GM19328 (cell line): Measurements from ENCODE around the gene RPL37.
"Not testable (repeated sequence)": the region's sequence is repeated elsewhere in the genome, so short reads cannot be mapped to it uniquely, and the experiment has no call there.

Experiments
- ATAC-seq: cut with Tn5 transposase; IDR thresholded peaks from one replicate; pipeline ENCODE4 v1.9.1; 2021; ENCODE audit warnings: mild to moderate bottlenecking, moderate library complexity; ENCODE audit not compliant: unreplicated experiment

The RPL37 gene

DNA sequence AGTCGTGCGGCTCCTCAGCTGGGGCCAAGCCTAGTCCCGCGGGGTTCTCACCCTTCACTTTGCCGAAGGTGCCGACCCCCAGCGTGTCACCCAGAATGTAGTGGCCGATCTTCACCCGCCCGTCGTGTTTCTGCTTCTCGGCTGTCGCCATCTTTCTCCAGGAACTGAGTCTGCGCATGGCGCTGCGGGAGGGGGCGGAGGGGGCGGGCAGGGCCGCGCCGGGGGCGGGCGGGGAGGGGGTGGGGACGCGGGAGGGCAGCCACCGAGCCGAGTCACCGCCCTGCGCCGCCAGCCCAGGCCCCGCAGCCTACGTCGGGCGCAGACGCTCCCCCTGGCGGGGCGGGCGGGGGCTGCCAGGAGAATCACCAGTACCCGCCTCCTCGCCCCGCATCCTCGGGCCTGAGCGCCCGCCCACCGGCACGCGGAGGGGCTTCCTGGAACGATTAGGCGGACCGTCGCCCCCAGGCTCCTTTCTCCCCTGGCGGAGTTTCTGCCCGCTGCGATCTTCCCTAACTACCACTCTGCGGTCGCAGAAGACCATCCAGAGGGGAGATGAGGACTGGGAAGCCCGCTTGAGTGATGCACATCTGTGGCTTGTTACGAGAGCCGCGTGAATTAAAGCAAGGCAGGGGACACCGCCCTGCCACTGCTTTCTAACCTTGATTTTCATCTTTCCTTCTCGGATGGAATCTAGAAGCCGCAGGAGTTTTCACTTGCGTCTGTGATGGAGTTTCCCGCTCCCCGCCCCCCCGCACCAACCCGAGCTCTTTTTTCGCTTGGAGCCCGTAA is 36.8 kb downstream of the RPL37 start, which contains the start of gene PRKAA1:
TSS of gene PRKAA1 (minus strand) at position 363 of the 789 bp plus-strand sequence. CDS start at position 178, 185 bp downstream.
- peak; percentile 96 for ATAC-seq

DNA sequence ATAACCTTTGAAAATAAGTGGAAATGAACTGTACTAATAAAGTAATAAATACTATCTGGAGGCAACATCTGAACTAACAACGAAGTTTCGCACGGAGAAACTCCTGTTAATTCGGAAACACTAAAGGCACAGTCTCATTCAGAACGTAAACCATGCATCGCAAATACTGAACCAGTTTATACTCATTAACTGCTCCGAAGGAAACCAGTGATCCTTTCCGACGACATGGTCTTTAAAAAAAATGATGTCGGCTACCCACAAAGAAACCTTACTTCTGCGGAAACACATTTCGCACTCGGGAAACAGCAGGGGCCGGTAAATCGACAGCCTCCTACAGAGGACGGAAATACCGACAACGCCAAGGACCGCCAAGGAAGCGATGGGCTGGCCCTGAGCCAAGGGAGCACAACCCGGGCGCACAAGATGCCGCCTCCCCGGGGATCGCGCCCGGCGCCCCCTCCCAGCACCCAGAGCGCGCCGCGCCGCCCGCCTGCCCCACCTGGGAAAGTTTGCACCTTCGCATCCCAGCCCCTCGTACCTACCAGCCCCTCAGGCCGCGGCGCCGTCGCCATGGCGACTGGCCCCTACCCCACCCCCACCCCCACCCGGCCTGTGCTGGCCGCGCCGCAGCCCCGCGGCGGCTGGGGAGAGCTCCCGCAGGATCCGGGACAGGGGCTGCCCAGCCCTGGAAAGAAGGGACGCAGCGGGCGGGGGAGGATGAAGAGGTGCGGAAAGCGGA is 37.6 kb downstream of the RPL37 start:
- peak; percentile 36 for ATAC-seq

DNA sequence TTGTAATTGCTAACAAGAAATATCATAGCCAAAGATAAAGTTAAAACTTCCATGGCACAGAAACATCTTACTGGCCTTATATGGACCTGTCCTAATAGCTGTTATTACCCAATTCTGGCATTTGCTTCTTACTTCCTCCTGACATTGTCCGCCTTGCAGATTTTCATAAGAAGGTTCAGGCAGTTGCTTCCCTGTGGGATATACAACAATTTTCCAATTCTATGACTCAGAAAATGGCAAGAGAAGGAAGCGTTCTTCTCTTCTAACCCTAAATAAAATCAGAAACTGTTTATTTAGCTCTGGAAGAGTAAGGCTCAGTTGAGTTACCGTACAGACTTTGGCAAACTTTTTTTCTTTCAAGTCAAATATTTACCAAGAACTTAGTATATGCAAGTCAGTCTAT is 38.5 kb downstream of the RPL37 start:
- no peak for ATAC-seq

DNA sequence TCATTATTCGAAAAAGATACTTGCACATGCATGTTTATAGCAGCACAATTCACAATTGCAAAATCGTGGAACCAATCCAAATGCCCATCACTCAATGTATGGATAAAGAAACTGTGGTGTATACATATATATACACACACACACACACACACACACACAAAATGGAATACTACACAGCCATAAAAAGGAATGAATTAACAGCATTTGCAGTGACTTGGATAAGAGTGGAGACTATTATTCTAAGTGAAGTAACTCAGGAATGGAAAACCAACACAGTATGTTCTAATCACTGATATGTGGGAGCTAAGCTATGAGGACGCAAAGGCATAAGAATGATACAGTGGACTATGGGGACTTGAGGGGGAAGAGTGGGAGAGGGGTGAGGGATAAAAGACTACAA is 40.1 kb downstream of the RPL37 start:
- ATAC-seq: not testable (repeated sequence)

DNA sequence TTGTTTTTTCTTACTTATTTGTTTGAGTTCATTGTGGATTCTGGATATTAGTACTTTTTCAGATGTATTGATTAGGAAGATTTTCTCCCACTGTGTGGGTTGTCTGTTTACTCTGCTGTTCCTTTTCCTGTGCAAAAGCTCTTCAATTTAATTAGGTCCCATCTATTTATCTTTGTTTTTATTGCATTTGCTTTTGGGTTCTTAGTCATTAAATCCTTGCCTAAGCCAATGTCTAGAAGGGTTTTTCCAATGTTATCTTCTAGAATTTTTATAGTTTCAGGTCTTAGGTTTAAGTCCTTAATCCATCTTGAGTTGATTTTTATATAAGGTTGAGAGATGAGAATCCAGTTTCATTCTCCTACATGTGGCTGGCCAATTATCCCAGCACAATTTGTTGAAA is 40.7 kb downstream of the RPL37 start:
- ATAC-seq: not testable (repeated sequence)

DNA sequence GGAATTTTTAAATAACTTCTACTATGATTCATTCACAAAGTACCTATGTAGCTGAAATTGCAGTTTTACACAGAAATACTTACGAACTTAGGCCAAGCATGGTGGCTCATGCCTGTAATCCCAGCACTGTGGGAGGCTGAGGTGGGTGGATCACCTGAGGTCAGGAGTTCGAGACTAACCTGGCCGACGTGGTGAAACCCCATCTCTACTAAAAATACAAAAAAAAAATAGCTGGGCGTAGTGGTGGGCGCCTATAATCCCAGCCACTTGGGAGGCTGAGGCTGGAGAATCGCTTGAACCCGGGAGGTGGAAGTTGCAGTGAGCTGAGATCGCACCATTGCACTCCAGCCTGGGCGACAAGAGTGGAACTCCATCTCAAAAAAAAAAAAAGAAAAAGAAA is 42.3 kb downstream of the RPL37 start:
- ATAC-seq: not testable (repeated sequence)

DNA sequence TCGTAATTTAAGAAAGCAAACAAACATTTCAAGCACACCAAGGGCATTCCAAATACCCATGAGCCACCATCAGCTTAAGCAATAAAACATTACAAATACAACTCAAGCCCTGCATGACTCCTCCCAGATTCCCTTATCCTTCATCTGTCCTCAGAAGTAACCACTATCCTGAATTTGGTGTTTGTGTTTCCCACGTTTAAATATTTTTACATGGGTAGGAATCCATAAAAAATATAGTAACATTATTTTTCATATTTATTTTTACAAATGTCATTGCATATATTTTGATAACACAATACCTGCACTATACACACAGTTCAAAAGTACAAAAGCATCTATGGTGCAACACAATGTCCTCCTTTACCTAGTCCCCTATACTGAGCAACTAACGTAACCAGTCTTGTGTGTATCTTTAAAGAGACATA is 43.3 kb downstream of the RPL37 start:
- no peak for ATAC-seq

DNA sequence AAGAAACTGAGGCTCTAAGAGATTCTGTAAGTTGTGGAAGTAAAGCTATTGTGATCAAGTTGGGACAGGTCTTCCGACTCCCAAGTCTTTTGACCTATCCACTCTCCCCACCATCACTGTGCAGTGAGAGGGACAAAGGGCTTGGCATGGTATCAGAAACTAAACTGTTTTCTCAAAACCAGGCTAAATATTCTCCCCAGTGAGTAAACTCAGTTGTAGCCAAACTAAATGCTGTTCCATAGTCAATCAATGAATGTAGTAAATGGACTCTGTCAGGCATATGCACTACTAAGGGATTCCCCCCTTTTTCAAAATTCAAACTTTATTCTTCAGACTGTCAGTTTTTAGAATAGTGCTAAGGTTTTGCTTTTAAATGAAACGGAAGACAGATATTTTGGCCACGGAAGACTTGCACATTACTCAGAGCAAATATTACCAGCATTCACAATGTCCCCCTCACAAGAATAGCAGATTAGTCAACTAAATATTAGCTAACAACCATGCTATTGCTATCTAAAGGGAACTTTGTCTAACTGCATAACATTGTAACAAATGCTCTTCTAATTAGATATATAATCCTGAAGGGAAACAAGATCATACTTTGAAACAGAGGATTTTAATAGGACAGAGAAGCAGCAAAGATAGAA is 44.0 kb downstream of the RPL37 start:
- no peak for ATAC-seq

DNA sequence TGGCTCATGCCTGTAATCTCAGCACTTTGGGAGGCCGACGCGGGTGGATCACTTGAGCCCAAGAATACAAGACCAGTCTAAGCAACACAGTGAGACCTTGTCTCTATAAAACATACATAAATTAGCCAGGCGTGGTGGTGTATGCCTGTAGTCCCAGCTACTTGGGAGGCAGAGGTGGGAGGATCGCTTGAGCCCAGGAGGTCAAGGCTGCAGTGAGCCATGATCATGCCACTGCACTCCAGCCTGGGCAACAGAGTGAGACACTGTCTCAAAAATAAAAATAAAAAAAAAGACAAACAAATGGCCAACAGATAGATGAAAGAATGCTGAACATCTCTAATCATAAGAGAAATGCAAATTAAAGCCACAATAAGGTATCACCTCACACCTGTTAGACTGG is 46.1 kb downstream of the RPL37 start:
- ATAC-seq: not testable (repeated sequence)

DNA sequence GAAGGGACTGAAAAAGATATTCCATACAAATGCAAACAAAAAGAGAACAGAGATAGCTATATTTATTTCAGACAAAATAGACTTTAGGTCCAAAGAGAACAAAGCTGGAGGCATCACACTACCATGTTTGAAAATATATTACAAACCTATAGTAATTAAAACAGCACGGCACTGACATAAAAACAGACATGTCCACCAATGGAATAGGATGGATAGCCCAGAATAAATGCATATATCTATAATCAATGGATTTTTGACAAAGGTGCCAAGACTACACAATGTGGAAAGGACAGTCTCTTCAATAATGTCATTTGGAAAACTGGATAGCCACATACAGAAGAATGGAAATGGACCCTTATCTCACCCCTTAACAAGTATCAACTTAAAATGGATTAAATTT is 47.0 kb downstream of the RPL37 start:
- no peak for ATAC-seq

DNA sequence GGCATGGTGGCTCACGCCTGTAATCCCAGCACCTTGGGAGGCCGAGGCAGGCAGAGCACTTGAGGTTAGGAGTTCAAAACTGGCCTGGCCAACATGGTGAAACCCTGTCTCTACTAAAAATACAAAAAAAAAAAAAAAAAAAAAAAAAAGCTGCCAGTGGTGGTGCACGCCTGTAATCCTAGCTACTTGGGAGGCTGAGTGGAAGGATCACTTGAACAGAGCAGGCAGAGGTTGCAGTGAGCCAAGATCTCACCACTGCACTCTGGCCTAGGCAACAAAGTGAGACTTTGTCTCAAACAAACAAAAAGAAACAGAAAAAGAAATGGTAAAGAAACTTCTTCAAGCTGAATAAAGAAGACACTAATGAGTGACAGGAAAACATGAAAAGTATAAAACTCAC is 48.4 kb downstream of the RPL37 start:
- ATAC-seq: not testable (repeated sequence)

DNA sequence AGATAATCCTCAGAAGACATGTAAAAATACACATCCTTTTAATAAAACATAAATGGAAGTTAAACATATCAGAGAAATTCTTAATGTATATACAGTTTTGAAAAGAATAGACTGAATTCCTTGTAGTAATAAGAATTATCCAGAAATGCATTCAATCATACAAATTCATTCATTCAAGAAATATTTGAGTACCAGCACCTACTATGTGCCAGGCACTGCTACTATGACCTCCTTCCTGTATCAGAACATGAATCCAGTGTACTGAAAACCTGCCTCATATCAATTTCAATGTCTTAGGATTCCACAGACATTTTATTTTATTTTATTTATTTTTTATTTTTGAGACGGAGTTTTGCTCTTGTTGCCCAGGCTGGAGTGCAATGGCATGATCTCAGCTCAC is 50.1 kb downstream of the RPL37 start:
- ATAC-seq: no peak

DNA sequence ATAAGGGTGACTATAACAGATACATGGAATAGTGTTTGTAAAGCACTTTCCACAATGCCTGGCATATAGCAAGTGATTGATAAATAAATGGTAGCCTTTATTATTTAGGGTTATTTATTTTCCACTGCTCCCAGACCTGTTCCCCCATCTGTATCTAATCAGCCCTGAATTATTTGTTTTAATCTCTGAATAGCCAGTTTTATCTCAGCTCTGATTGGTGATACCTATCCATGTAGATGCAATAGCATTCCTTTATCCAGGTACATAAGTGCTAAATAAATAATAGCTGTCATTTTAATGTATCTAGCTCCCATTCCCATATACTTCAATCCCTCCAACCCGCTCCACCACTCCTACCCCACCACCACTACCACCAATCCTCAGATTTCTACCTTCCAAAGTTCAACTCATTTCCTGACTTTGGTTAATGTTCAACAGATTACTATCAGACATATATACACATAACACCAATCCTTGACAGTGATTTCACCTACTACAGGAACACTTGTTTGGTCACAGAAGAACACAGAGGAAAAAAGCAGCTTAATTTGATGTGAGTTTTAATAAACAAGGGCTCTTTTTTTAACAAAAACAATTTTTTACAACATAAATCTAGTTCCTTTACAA is 50.9 kb downstream of the RPL37 start:
- ATAC-seq: no peak

DNA sequence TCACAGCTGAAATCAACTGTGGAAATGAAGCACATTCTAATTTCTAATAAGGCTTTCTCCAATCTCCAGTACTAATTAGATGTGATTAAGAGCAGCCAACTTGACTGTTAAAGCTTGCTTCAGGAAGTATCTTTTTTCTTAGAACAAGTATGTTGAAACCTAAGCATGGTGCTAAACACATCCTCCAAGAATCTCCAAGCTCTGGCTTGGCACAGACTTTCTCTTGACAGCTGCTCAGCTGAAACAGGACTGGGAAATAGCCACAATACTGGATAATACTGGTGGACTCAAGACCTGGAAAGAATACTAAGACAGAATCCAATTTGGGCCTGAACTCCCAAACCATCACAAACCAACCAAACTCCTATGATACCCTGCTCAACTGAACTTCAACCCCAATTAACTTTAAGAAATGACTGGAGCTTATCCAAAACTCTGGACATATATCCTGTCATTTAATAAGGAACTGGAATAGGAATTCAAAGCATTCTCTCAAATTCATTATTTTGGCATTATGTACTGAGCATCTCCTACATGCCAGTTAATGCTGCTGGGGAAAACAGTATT is 53.1 kb downstream of the RPL37 start:
- no peak for ATAC-seq

DNA sequence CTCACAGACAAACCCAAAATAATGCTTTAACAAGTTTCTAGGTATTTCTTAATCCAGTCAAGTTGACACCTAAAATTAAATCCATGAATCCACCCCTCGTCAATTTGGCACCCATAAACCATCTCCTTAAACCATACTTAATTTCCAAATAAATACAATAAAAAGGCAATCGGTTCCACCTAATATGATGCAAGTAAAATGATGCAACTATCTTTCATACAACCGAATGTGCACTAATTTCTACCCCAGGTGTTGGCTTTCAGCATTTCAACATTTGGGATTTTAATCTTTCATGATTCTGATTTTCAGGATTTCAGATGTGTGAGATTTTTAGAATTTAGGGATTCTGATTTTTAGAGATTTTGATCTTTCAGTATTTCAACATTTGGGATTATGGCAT is 54.2 kb downstream of the RPL37 start:
- ATAC-seq: no peak

DNA sequence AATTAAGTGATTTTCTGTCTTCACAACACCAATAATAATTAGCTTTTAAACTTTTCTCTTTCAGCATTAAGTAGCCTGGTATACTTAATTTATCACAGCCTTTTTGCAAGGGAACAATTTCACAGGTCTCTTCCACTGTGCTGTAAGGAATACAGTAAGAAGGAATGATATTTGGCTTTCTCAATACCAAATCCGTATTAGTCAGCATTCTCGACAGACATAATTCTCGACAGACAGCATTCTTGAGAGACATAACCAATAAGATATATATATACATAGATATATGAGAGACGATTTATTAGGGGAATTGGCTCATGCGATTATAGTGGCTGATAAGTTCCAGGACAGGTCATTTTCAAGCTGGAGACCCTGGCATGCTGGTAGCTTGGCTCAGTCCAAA is 54.8 kb downstream of the RPL37 start:
- no peak for ATAC-seq

DNA sequence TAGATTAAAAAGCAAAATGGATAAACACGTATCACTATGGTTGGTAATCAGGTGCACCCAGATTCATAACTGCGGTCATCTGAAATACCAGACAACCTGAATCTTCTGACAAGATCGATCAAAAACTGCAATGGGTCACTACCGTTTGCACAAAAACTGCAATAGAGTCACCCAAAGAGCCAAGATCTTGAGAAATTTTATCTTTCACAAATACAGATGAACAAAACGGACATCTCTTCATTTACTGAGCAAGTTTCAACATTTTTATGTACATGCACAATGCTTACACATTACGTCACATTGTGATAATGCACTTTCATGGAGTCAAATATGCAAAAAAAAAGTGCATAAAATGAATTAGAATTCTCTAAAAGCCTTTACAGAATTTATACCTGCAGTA is 55.5 kb downstream of the RPL37 start:
- no peak for ATAC-seq

DNA sequence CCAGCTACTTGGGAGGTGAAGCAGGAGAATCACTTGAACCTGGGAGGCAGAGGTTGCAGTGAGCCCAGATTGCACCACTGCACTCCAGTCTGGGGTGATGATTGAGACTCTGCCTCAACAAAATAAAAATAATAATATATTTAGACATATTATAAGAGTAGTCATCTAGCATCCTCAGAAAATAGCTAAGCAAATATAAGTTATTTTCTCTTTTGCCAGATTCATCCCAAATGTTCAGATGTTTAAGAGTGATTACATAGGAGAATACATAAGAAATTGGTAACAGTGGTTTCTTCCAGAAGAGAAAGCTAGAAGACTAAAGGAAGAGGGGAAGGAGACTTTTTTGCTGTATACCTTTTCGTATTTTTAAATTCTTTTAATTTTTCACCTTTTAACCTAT is 56.9 kb downstream of the RPL37 start:
- no peak for ATAC-seq

DNA sequence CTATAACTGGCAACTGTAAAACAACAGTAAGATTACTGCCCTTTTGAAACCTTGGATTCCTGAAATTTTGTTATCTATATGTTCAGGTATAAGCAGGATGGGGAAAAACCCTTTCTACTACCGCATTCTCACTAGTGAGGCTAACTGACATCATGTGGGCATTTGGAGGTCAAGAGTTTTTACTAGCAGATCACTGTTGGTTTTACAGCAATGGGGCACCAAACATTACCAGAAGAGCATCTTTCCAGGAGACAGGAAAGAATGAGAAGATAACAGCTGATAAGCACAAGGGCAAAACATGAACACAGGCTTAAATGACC is 58.4 kb downstream of the RPL37 start:
- ATAC-seq: no peak

DNA sequence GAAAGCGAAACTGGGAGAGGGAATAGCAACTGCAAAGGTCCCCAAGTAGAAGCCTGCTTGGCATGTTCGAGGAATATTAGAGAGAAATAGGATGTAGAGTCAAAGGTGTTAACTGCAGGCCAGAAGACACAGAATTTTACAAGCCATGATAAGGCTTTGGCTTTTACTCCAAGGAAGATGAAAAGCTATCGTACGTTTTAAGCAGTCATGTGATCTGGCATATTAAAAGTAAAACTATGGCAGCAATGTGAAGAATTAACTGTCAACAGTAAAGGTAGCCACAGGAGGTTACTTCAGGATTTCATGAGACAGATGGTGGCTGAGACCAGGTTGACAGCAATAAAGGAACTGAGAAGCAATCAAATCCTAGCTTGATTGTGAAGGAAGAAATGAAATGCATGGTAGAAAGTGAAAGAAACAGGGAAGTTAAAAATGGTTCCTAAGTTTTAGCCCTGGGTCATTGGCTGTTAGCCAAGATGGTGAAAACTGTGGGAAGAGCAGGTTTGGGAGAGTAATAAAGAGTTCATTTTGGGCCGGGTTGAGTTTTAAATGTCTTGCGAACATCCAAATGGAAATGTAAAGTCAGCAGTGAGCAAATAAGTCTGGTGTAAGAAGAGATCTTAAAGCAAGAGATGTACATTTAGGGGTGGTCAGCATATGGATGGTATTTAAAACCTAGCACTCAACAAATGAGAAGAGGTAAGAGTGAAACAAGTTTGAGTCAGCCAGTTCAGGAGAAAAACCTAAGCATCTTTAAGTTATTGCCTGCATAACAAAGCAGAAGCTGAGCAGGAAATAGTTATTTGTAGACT is 59.0 kb downstream of the RPL37 start:
- no peak for ATAC-seq
